ENCODE data around the gene PLA2G15.
A peak's percentile ranks its signal among the peaks of the same experiment; 100 is the strongest.

Gene PLA2G15, protein sequence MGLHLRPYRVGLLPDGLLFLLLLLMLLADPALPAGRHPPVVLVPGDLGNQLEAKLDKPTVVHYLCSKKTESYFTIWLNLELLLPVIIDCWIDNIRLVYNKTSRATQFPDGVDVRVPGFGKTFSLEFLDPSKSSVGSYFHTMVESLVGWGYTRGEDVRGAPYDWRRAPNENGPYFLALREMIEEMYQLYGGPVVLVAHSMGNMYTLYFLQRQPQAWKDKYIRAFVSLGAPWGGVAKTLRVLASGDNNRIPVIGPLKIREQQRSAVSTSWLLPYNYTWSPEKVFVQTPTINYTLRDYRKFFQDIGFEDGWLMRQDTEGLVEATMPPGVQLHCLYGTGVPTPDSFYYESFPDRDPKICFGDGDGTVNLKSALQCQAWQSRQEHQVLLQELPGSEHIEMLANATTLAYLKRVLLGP

DNA sequence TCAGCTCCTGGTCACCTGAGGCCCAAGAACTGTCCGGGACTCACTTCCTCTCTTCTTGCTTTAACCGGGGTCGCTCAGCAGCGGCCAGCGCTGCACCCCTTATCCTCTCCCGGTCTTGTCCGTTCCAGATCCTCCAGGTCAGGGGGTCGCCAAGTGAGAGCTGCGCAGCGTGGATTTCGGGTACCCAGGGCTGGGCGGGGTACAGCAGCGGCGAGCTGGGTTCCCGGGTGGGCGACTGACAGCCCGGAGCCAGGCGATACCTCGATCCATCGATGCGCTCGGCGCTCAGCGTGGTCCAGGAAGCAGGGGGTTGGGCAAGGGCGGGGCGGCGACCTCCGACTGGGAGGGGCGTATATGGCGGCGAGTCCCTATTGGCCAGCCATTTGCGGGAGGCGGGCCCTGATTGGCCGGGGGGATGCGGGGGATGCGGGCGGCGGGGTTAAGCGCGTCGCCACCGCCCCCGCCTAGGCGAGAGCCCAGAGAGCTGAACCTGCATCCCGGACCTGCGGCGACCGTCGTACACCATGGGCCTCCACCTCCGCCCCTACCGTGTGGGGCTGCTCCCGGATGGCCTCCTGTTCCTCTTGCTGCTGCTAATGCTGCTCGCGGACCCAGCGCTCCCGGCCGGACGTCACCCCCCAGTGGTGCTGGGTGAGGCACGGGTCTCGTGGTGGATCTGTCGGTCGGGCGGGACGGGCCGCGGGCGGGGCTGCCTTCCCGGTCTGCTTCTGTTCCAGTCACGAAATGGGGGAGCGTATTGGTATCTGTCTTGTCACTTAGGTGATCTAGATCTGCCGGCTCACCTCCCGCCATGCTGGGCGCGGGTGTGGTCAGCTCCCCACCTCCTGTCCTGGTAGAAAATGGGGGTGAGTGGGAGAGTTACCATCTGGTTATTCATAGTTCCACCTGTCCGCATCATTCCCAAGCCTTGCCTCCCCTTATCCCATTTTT is at the start of gene PLA2G15:
TSS of gene PLA2G15 (plus strand) at position 471 of the 951 bp plus-strand sequence. CDS start at position 525, 54 bp downstream.
- peak; percentile 88 for DNase-seq (ENCODE audit: low read depth)

DNA sequence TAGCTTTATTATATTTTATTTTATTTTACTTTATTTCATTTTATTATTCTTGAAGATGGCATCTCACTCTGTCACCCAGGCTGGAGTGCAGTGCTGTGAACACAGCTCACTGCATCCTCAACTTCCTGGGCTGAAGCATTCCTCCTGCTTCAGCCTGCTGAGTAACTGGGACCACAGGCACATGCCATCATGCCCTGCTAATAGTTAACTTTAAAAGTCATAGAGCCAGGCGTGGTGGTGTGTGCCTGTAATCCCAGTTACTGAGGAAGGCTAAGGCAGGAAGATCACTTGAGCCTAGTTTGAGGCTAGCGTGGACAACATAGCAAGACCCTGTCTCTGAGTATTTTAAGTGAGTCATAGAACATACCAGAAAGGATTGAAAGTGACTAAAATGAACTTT is 47.9 kb upstream of the PLA2G15 start:
- no peak for DNase-seq (ENCODE audit: low read depth)

DNA sequence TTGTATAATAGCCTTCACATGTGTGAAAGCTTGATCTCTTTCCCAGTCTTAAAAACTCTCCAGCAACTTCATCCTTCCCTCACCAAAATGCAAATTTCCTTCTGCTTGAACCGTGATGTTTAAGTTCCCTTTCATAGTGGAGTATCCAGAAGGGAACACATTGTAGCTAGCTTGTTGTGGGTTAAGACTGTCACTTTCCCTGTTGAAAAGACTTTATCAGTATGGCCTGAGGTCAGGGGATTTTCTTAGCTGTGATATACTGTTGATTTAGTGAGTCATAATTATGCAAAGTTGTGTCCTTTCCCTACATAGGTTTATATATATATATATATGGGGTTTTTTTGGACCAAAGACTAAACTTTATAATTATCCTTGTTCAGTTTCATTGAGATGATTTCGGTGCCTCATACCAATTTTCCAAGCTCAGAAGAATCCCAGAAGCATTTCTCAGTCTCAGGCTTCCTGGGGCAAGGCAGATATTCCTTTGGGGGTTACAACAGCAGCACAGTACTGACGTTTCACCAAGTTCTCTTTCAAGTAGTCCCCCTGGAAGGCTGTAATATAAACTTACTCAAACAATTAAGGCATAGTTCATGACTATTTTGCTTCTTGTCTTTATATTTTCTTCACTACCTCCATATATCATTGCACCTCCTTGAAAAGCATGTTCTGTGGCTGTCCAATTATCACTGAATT is 44.9 kb upstream of the PLA2G15 start:
- peak; percentile 19 for DNase-seq (ENCODE audit: low read depth)

DNA sequence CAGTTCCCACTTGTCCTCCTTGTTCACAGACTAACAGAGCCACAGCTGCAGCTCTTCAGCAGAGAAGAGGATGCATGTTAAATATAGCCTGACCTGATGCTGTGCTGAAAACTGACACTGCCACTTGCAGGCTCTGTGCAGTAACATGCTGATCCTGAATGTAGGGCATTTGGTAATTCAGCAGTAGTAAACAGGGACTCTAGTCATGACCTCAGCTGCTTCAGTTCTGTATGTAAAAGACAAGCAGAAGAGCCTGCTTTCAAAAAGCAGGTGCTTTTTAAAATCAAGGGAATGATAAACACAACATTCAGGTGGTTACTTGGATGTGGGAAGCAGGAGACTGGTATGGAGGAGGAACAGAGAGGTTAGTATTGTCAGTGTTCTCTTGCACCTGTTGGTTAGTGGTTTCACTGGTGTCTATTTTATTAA is 43.1 kb upstream of the PLA2G15 start:
- DNase-seq (ENCODE audit: low read depth), result no peak

DNA sequence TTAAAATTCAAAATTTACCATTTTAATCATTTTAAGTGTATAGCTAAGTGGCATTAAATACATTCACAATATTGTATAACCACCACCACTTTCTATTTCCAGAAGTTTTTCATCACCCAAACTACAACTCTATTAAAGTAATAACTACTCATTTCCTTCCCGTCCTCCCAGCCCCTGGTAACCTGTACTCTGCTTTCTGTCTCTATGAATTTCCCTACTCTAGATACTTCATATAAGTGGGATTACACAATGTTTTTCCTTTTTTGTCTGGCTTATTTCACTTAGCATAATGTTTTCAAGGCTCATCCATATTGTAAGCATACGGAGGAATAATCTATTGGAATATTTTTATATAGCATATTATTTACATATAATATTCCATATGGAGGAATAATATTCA is 38.9 kb upstream of the PLA2G15 start:
- no peak for DNase-seq (ENCODE audit: low read depth)

DNA sequence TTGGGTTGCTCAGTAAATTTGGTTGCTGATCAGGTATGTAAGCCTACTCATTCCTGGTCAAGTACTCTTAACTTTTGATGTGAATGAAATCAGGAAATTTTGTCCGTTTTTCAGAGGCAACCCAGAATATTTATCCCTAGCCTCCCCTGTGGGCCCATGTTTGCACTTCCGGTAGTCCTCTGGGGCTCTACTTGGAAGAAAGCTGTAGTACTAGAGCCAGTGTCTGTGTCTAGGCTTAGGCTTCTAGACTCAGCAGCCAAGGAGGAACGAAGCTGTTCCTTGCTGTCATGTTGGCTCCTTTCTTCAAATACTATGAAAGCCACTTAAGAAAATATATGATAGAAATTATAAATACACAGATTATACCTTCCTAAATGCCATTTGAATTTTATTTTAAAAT is 30.4 kb upstream of the PLA2G15 start:
- no peak for DNase-seq (ENCODE audit: low read depth)

DNA sequence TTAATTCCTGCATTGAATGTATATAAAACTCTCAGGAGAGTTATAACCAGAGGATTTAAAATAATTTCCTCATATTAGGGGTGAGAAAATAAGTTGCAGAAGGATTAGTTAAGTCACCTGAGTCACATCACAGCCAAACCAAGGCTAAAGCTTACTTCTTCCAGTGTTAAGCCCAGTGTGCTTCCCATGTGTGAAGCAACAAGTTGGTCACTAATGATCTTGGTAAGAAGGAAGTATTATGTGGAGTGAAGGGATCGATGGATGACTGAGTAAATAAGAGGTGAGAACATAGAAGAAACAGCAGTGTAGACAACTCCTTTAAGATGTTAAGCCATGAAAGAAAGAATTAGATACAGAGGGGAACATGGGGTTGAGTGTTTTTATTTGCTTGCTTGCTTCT is 29.9 kb upstream of the PLA2G15 start:
- no peak for DNase-seq (ENCODE audit: low read depth)

DNA sequence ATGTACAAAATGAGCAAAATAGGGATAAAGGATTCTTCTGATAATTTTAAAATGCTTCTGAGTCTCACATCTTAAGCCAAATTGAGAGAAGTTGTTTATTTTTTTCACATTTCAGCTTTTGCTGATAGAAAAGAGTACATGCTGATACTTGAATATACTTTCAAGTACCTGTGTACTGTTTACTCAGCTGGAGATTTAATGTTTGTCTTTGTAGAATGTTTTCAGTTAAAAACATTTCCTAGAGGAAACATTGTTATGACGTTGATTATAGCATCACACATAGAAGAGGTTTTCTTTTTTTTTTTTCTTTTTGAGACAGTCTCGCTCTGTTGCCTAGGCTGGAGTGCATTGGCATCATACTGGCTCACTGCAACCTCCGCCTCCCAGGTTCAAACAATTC is 28.9 kb upstream of the PLA2G15 start:
- DNase-seq (ENCODE audit: low read depth), result no peak

DNA sequence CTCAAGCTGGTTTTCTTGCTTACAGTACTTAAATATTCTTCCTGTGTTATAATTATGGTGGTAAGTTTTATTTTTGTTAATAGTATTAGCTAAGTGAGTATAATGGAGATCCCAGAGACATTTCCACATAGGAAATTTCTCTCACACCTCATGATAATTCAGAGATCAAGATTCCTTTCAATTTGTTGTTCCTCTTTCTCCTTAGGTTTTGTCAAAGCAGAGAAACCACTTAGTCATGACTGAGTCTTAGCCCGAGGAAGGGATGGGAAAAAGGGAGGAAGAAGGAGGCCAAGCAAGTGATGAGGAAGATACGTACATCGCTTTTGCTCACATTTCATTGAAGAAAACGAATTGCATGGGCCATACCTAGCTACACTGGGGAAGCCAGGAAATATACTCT is 27.7 kb upstream of the PLA2G15 start:
- DNase-seq (ENCODE audit: low read depth), result no peak

DNA sequence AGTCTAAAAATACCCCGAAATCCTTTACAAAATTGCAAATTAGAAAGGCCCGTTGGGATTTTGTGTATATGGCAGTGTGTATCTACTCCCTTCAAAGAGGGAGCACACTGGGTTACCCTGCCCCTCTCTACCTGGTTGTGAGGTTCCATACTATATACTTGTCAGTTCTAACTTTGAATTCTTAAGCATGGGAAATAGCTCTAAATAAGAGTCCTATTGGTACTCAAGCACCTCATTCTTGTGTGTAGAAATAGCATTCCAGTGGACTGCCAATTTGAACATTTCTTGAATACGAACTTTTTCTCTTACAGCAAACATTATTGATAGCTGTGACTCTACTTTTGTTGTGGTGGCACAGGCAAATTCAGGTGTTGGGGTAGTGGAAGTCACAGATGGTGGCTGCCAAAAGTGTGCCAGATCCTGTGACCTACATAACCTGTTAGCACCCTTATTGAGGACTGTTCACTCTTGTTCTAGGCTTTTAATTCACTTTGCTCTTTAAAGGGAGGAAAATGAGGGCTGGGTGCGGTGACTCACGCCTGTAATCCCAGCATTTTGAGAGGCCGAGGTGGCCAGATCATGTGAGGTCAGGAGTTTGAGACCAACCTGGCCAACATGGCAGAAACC is 25.3 kb upstream of the PLA2G15 start:
- DNase-seq (ENCODE audit: low read depth), result no peak

DNA sequence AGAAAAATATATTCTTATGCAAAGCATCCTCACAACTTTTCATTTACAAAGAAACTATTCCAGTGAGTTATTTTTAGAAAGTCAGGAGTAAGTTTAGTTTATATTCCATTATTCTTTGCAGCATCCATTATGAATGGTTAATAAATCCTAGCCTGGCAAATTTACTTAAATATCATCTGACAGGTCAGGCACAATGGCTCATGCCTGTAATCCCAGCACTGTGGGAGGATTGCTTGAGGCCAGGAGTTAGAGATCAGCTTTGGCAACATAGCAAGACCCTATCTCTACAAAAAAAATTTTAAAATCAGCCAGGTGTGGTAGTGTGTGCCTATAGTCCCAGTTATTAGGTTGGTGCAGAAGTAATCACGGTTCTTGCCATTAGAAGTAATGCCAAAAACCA is 22.1 kb upstream of the PLA2G15 start:
- no peak for DNase-seq (ENCODE audit: low read depth)

DNA sequence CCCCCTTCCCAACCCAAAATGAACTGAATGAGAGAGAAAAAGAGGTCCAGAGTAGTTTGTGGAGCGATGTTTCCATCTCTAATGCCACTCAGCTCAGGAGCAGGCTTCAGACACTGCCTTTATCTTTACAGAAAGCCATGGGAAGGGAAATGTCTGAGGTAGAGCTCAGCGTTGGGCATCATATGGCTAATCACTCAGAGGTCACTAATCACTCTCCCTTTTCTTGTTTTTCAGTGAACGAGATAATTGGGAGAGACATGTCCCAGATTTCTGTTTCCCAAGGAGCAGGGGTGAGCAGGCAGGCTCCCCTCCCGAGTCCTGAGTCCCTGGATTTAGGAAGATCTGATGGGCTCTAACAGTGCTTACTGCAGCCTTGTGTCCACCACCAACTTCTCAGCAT is 19.1 kb upstream of the PLA2G15 start:
- no peak for DNase-seq (ENCODE audit: low read depth)

DNA sequence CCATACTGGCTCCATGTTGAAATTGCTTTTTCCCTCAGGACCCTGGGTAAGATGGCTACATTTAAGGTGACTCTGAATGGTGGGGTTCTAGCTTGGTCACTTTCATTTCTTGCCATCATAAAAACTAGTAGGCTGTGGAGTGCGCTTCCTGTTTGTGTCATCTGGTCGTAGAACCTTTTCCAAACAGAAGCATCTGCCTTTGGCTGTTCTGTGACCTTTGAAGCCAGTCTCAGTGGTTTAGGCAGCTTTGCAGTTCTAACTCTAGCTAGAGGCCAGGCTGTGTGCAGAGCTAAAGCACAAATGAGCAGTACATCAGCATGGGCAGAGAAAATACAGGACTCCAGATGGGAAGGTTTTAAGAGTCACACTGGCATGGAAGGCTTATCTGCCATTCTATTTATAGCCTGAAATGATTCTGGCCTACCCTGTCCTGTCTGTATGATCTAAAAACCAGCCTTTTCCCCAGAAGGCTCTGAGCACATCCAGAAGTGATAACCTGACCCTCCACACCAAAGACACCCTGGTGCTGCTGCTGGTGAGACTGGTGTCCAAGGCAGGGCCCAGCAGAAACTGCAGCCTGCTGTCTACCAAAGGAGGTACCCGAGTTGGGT is 17.9 kb upstream of the PLA2G15 start:
- no peak for DNase-seq (ENCODE audit: low read depth)

DNA sequence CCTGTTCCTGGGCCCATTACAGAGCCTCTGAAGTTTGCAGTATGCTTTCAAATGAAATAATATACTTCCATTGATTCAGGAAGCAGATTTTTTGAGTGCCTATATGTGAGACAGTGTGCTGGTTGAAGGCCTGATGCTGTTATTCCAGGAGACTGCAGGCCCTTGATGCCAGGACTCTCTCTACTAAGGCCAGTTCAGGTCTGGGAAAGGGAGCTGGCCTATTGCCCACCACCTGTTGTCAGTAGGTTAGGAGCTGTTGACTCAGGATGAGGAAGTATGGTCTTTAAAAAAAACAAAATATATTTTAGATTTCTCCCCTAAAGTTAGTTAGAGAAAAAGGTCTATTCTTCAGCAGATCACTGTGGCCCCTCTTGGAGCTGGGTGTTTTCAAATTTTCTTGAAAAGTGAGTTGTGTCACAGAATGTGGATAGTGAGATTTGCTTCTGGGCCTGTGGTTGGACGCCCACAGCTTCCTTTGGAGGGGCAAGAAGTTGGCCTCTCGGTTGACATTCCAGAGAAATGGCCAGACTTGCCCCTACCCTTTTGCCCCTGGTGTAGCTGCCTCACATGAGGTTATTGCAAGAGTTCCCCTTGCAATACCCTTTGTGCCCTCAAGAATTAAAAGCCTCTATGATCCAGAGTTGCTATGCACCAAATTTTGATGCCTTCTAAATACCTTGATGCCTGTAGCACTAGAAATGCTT is 17.2 kb upstream of the PLA2G15 start:
- DNase-seq (ENCODE audit: low read depth), result no peak

DNA sequence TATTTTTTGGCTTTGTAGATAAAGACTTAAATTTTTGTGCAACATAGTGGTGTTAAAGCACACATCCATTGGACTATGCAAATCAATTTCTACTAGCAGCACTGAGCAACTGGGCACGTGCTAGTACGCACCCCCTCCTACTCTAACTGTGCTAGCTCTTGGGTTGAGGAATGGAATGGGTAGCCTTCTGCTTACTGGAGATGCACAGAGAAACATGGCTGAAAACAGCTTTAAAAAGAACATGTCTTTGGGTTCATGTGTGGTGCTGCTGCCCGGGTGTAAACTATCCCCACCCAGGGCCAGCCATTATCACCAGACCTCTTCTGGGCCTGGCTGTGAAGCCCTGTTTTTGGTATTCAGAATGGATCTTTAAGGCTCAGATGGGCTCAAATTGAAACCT is 16.5 kb upstream of the PLA2G15 start:
- no peak for DNase-seq (ENCODE audit: low read depth)

DNA sequence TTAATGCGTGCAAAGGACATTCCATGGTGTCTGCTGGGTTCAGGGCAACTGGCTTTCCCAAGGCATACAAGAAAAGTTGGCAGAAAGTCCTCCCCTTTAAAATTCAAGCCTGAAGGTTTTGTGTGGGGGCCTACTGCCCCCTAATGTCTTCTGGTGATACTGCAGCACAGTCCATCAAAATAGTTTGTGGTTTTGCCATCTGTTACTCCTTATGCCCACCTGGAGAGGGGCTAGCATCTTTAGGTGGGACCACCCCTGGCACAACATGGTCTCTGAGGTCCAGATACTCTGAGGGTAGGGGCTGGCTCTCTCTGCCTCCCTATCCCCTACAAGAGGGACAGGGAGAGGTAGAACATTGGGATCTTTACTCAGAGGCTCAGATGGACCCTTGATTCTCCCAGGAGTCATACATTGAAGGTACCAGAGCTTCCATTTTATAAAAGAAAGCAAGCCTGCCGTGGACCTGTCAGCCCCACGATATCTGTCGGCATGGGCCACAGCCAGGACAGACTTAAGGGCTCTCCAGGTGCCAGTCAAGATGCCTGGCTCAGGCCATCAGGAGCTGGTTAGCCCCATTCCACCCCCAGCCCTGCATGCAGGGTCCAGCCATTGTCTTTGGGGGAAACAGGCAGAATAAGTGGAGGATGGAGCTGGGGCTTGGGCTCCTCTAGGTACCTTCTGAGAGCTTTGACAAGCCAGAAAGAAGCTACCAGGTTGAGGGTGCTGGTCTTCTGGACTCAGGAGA is 15.6 kb upstream of the PLA2G15 start:
- DNase-seq (ENCODE audit: low read depth), result peak; percentile 41

DNA sequence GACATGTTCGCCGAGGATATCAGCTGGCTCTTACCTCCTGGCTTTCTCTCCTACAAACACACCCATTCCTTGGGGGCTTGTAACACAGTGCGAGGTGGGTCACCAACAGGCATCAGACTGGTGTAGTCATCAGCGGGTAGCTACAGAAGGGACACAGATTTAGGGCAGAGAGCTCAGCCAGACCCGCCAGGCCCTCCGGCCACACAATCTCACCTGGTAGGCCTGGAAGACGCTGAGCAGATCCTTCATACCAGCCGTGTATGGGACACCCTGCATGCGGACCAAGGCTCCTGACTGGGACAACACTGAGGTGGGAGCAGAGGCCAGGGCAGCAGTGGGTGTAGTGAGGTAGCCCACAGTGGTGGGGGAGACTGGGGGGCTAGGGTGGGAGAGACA is 15.0 kb upstream of the PLA2G15 start:
- DNase-seq (ENCODE audit: low read depth), result no peak

DNA sequence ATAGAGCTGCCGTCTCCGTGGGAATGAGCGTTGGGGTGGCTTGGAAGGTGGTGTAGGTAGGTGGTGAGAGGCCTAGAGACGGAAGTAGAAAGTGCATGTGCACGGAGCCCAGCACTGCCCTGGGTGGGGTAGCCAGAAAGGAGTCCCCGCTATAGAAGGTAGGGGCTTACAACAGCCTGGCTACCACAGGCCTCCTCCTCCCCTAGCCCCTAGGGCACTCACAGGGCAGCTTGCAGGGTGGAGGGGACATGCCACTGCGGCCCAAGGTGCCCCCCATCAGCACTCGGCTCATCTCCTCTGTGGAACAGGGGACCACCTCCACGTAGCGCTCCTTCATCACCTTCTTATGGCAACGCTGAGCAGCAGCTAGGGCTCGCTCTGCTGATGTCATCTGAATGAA is 14.2 kb upstream of the PLA2G15 start:
- DNase-seq (ENCODE audit: low read depth), result no peak

DNA sequence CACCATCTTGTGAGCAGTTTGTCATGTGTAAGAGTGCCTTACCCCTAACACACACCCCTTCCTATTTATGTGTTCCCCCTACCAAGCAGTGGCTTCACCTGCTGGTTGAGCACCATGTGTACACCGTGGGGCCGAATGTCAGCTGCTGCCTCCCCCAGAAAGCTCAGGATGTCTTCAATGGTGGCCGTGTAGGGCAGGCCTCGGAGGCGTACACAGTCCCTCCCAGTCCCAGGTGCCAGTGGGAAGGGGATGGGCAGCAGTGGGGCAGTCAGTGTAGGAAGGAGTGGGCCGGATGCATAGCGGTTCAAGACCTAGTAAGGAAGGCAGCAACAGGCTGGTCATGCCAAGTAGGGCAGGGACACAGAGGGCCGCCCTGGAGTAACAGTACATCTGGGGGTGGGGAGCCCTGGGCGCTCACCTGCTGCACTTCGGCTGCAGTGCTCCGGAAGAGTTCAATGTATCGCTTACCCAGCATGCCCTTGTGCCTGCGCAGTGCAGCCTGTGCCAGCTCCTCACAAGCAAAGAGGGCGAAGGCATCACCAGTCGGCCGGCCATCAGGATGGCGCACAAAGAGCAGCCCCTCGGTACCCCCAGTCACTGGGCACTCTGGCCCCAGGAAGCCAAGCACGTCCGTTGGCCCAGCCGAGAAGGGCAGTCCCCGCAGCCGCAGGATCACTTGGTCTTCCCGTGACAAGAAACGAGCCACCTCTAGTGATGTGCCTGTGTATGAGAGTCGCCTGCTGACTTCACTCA is 13.6 kb upstream of the PLA2G15 start:
- DNase-seq (ENCODE audit: low read depth), result no peak

Data from stromal cell of bone marrow (primary cell).